H54 (cell line): Measurements from ENCODE around the gene ZNF282.
"Not testable (repeated sequence)": the region's sequence is repeated elsewhere in the genome, so short reads cannot be mapped to it uniquely, and the experiment has no call there.

Experiments used
- DNase-seq: peaks from one replicate; pipeline ENCODE4 v3.0.0; 2011; ENCODE audit warnings: low spot score, mixed read lengths; ENCODE audit not compliant: insufficient read length
- FAIRE-seq: peaks from 3 replicates; lab custom pipeline; 2011; peaks lifted over from hg19 to GRCh38; lab: Jason Lieb, UNC
- POLR2A ChIP-seq: IDR thresholded peaks from 2 replicates; pipeline ENCODE4 v1.6.1; 2011; ENCODE audit warnings: low read depth, mild to moderate bottlenecking, low read length

ZNF282 gene

DNA sequence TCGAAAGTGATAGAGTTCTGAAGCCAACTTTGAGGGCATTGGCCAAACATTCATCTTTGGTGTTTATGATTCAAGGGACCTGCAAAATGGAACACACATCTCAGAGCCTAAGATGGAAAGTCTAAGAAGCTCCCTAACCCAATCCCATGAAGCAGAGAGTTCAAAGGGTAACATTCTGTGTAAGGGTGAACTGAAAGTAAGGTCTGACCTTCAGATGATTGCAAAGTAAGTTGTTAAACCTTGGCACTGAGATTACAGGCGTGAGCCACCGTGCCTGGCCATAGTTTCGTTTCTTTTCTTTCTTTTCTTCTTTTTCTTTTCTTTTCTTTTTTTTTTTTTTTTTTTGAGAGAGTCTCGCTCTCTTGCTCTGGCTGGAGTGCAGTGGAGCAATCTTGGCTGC, 46.4 kb downstream of the ZNF282 start:
- DNase-seq (no peak), FAIRE-seq (no peak)
- TF ChIP-seq POLR2A: no peak

DNA sequence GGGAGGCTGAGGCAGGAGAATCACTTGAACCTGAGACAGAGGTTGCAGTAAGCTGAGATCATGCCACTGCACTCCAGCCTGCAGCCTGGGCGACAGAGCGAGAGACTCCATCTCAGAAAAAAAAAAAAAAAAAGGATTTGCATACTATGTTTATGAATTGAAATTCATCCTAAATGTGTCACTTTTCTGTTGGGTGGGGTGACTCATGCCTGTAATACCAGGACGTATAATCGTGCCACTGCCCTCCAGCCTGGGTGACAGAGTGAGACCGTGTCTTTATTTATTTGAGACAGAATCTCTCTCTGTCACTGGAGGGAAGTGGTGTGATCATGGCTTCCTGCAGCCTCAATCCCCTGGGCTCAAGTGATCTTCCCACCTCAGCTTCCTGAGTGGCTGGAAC, 49.9 kb downstream of the ZNF282 start:
- DNase-seq (no peak), FAIRE-seq (no peak)
- TF ChIP-seq POLR2A: no peak

DNA sequence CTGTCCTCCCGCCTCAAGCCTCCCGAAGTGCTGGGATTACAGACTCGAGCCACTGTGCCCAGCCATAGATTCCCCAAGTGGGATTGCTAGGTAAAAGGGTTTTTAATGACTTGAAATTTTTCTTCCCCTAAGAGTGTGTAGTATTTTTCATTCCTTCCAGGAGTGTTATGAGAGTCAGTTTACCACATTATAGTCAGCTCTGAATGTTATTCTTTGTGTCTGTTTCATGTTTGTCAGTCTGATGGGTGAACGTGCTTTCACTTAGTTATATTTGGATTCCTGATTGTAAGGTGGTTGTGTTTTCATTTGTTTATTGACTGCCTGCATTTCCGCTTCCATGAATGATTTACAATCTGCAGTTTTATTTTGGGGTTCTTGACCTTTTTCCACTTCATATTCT, 50.4 kb downstream of the ZNF282 start:
- no peak for FAIRE-seq
- DNase-seq: no peak
- TF ChIP-seq POLR2A: no peak

DNA sequence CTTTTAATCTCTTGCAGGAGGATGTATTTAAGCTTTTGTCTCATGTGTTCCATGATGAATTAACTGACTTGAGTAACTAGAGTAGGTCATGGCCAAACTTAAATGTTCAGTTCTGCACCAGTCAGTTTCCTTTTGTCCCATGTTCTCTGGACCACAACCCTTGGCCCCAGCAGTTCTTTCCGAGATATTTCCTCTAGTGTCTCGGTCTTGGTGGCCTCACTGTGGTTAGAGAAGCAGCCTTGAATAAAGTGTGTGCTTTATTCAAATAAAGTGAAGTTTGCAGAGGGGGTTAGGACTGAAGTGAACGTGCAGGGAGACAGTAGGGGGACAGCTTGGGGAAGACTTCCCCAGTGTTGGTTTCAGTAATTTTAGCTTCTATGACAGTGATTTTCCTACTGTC, 53.4 kb downstream of the ZNF282 start:
- FAIRE-seq (no peak), DNase-seq (no peak)
- no peak for TF ChIP-seq POLR2A

DNA sequence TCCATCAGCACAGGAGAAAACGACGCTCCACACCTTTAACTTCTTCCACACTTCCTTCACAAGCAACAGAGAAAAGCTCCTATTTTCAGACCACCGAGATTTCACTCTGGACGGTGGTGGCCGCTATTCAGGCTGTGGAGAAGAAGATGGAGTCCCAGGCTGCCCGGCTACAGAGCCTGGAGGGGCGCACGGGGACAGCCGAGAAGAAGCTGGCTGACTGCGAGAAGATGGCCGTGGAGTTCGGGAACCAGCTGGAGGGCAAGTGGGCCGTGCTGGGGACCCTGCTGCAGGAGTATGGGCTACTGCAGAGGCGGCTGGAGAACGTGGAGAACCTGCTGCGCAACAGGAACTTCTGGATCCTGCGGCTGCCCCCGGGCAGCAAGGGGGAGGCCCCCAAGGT, 54.8 kb downstream of the ZNF282 start:
- not testable (repeated sequence) for DNase-seq, FAIRE-seq

DNA sequence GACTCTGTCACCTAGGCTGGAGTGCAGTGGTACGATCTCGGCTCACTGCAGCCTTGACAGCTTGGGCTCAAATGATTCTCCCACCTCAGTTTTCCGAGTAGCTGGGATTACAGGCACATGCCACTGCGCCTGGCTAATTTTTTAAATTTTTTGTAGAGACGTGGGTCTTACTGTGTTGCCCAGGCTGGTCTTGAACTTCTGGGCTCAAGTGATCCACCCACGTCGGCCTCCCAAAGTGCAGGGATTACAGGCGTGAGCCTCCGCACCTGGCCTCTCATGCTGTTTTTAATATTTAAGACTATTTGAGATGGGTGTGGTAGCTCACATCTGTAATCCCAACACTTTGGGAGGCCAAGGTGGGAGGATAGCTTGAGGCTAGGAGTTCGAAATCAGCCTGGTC, 56.2 kb downstream of the ZNF282 start:
- not testable (repeated sequence) for FAIRE-seq, DNase-seq

DNA sequence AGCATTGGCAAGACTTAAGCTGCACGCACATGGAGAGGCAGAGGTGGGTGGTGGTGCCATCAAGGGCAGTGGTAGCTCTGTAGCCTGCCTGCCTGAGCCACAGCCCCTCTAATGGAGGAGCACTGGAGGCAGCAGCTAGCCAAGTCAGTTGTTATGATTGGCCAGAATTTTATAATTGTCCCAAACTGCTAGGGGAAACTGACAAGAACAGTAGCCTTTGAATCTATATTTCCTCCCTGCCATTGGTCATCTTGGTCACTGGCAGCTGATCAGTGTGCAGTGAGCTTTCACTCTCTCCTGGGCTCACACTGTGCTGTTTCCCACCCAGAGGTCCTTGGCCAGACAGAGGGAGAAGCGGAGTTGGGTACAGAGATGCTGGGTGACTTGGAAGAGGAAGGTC, 57.0 kb downstream of the ZNF282 start:
- DNase-seq (no peak), FAIRE-seq (no peak)
- no peak for TF ChIP-seq POLR2A

DNA sequence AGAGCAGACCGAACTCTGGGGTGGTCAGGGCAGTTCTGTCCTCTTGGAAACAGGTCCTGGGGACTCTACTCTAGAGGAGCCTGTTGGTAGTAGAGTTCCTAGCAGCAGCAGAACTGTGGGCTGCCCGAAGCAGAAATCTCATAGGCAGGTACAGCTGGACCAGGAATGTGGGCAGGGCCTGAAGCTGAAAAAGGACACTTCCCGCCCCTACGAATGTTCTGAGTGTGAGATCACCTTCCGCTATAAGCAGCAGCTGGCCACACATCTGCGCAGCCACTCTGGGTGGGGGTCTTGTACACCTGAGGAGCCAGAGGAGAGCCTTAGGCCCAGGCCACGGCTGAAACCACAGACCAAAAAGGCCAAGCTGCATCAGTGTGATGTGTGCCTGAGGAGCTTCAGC, 58.3 kb downstream of the ZNF282 start:
- DNase-seq: no peak
- no peak for TF ChIP-seq POLR2A
- FAIRE-seq: no peak

DNA sequence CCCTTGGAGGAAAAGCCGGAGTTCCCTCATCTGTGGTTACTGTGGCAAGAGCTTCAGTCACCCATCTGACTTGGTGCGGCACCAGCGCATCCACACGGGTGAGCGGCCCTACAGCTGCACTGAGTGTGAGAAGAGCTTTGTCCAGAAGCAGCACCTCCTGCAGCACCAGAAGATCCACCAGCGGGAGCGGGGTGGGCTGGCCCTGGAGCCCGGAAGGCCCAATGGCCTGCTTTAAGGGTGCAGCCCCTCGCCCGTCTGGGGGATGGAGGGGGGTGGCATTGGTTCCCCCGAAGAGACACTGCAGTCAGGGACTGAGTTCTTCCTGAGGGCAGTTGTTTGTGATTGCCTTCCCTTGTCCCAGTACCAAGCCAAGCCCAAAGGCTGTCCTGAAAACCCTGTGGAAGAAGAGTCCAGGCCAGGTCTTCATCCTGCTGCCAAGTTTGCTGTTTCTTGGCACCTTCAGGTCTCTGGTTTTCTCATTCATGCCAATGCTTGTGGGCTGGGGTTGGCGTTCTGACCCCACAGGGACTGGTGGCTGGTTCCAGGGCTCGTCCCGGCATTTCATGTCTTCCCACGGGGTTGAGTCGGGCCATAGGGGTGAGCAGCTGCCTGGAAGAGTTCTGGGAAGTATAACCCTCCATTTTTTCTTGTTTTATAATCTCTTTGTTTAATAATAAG, 59.0 kb downstream of the ZNF282 start:
- FAIRE-seq (no peak), DNase-seq (no peak)
- TF ChIP-seq POLR2A: no peak

DNA sequence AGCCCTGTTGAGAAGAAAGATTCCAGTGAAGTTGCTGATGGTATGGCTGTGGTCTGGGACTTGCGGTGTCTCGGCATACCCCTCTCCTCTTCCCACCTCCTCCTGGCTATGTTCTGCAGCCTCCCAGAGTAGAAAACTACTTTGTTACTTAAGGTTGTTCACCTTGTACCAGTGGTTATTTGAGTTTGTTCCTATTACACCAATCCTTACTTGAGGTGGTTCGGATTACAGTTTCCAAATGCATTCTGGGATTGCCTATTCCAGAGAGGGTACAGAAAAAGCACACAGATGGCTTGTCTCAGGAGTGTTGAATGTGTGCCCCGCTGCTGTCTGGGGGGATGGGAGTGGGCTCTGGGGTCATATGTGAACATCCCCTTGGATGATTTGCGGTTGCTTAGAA, 59.8 kb downstream of the ZNF282 start:
- no peak for DNase-seq
- no peak for FAIRE-seq

DNA sequence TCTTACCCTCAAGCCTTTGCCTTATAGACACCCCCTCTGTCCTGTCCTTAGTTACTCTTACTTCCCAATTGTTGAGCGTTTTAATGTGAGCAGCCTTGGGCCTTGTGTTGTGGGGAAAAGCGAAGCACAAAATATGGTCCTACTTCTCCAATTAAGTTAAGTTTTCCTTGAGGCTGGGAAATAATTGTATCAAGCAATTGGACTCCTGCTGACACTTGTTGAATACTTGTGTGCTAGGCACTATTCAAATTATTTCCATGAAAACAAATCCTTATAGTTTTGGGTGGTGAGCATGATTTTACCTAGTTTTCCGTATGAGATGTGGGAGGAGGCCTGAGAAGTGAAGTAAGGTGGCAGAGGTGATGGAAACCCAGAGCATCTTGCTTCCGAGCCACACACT, 61.2 kb downstream of the ZNF282 start:
- DNase-seq (no peak), FAIRE-seq (no peak)
- no peak for TF ChIP-seq POLR2A

More for the DNA sequence above, 59.8 kb downstream of the ZNF282 start:
- no peak for TF ChIP-seq POLR2A

DNA sequence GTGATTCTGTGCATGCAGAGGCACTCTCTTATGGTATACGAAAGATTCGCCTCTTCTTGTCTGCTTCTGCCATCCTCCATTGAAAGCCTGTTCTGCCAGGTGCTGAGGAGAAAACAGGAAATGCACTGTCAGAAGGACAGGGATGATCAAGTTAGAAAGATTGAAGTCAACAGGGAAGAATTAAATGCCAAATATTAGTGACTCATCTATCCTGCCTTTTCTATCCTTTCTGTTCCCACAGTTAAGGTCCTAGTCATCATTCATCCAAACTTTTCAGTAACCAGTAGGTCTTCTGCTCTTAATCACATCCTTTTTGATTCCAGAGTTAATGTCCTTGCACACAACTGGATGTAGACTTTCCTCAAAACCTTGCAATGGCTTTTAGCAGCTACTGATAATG, 61.8 kb downstream of the ZNF282 start:
- FAIRE-seq: no peak
- no peak for DNase-seq
- TF ChIP-seq POLR2A: no peak

DNA sequence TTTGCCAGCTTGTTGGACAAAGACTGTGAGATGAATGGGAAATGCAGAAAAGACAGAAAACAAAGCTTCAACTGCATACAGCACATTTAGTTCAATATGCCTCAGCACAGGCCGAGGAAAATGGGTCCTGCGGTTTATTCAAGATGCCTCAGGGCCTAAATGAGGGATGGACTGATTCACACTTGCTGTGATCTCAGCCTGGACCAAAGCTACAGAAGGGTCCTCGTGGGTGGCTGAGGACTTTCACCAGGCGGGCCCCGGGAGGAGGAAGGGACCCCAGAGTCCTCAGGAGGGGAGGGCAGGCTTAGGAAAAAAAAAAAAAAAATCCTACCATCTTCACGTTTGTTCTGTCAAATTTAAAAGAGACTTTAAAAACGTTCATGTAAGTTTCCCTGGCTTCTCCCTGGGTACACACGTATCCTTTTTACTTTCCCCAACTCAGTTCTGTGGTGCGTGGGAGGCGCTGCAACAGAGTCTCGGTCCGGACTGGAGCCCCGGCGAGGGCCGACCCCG, 66.0 kb downstream of the ZNF282 start:
- FAIRE-seq (no peak), DNase-seq (peak; percentile 63)
- TF ChIP-seq POLR2A: no peak

DNA sequence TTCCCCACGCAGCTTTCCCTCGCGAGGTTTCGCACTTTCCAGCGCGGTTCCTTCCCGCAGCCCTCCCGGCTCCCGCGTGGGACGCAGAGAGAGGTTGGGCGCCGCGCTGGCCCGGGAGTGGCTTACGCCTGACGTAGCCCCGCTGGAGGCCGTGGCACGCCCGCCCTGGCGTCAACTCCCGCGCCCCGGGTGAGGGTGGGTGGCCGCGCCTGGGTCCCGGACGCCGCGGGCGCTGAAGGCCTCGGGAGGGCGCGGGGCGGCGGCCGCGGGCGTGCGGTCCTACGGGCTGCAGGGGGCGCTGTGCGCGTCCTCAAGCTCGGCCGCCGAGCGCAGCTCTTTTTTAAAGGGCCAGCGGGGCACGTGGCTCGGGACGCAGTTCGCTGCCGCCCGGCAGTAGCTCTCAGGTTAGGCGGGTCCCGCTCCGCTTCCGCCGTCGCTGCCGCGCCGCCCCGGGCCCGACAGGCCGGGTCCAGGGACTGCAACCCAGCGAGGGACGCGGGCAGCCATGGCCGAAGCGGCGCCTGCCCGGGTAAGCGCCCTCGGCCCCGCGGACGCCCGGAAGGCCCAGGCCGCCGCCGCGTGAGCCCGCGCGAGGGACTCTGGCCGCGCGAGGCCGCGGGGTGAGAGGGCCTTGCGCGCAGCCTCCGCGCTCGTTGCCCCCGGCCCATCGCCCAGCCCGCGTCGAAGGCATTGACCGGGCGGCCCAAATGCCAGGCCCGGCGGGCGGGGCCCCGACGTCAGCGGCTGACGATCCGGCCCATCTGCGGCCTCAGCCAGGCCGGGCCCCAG, 66.7 kb downstream of the ZNF282 start, which contains the start of gene ZNF783:
Gene ZNF783, plus strand, starts transcription at position 368 of the 789 bp plus-strand sequence. Its CDS starts 138 bp downstream, at position 506.
- TF ChIP-seq POLR2A: peak; percentile 75
- DNase-seq (peak; percentile 93), FAIRE-seq (no peak)
